SK-N-SH (cell line): ENCODE data around the gene EEF1G. TPM values are rescaled to one million over a fixed set of nuclear protein-coding genes. Genes with fewer than 3 reads are reported as not detected.
A peak's percentile ranks its signal among the peaks of the same experiment; 100 is the strongest.

ENCODE experiments used
- CTCF ChIA-PET: fragments of 300-600, 350-600 bp; formaldehyde crosslinking; extraction: SDS; loops from one replicate; lab custom pipeline; 2021; lab: Yijun Ruan, JAX
- POLR2A ChIA-PET: fragments of 350-600 bp; sonication (Branson Sonifier 250); formaldehyde crosslinking; extraction: SDS; loops from one replicate; lab custom pipeline; 2020; ENCODE audit warnings: antibody characterized with exemption, inconsistent platforms; lab: Yijun Ruan, JAX
- DNase-seq: peaks from one replicate; pipeline ENCODE4 v3.0.0; 2012
- H2AFZ ChIP-seq: fragments of 200-600 bp; sonication (generic); 2 replicates; pipeline ENCODE4 v1.8.1; 2016; ENCODE audit warnings: antibody characterized with exemption, mild to moderate bottlenecking, low read depth
- H3F3A ChIP-seq: fragments of 200-600 bp; sonication (generic); replicated peaks from 2 replicates; pipeline ENCODE3; 2016; ENCODE audit warnings: antibody characterized with exemption, mild to moderate bottlenecking; ENCODE audit not compliant: insufficient read depth
- H3K27ac ChIP-seq, 2 experiments: fragments of 200-500 bp in 1 of 2; fragments of 200-600 bp in 1 of 2; sonication (Bioruptor generic) in 1 of 2; sonication (generic), shearing (Covaris generic) in 1 of 2; 2 replicates each; pipeline versions ENCODE4 v1.5.1 to v1.6.1; 2014 to 2016; ENCODE audit warnings: low read depth in 2 of 2, inconsistent platforms in 1 of 2, low read length in 1 of 2, mild to moderate bottlenecking in 1 of 2, mixed read lengths in 1 of 2
- H3K27me3 ChIP-seq: fragments of 200-600 bp; sonication (generic), shearing (Covaris generic); 2 replicates; pipeline ENCODE4 v1.6.1; 2016; ENCODE audit warnings: mixed run types; ENCODE audit not compliant: insufficient read depth
- H3K36me3 ChIP-seq, 2 experiments: fragments of 200-500 bp in 1 of 2; fragments of 200-600 bp in 1 of 2; sonication (Bioruptor generic) in 1 of 2; sonication (generic) in 1 of 2; replicated peaks in 1 of 2; 2 replicates each; pipeline versions ENCODE3 to v1.5.1; 2014 to 2016; ENCODE audit warnings: low read length in 1 of 2, mild to moderate bottlenecking in 1 of 2; ENCODE audit not compliant: insufficient read depth in 2 of 2, control insufficient read depth in 1 of 2
- H3K4me1 ChIP-seq, 2 experiments: fragments of 200-500 bp in 1 of 2; fragments of 200-600 bp in 1 of 2; sonication (Bioruptor generic) in 1 of 2; sonication (generic), shearing (Covaris generic) in 1 of 2; 2 replicates each; pipeline versions ENCODE4 v1.5.1 to v1.6.1; 2014 to 2016; ENCODE audit warnings: low read depth in 1 of 2, low read length in 1 of 2, mixed run types in 1 of 2; ENCODE audit not compliant: insufficient read depth in 2 of 2, control insufficient read depth in 1 of 2
- H3K4me2 ChIP-seq: fragments of 200-600 bp; sonication (generic), shearing (Covaris generic); 2 replicates; pipeline ENCODE4 v1.6.1; 2017; ENCODE audit warnings: mixed run types
- H3K4me3 ChIP-seq, 2 experiments: fragments of 200-500 bp in 1 of 2; fragments of 200-600 bp in 1 of 2; sonication (Bioruptor generic) in 1 of 2; sonication (generic), shearing (Covaris generic) in 1 of 2; 2 replicates each; pipeline versions ENCODE4 v1.5.1 to v1.8.1; 2014 to 2016; ENCODE audit warnings: low read depth in 2 of 2, inconsistent platforms in 1 of 2, low read length in 1 of 2, mild to moderate bottlenecking in 1 of 2, mixed read lengths in 1 of 2, moderate library complexity in 1 of 2
- H3K79me2 ChIP-seq: fragments of 200-600 bp; sonication (generic); 2 replicates; pipeline ENCODE4 v1.8.1; 2017; ENCODE audit warnings: mild to moderate bottlenecking; ENCODE audit not compliant: insufficient read depth
- H3K9ac ChIP-seq: fragments of 200-600 bp; sonication (generic); 2 replicates; pipeline ENCODE4 v1.6.1; 2017; ENCODE audit warnings: mixed run types
- H3K9me2 ChIP-seq: fragments of 200-600 bp; sonication (generic); 2 replicates; pipeline ENCODE4 v1.6.1; 2017; ENCODE audit warnings: mixed run types
- H3K9me3 ChIP-seq: fragments of 200-600 bp; sonication (generic); 2 replicates; pipeline ENCODE4 v1.6.1; 2017; ENCODE audit warnings: mixed run types, mild to moderate bottlenecking, moderate library complexity
- H4K20me1 ChIP-seq: fragments of 200-600 bp; sonication (generic); 2 replicates; pipeline ENCODE4 v1.6.1; 2017; ENCODE audit warnings: mild to moderate bottlenecking, mixed run types; ENCODE audit not compliant: insufficient read depth
- CTCF ChIP-seq: fragments of 200-600 bp; sonication (generic); IDR thresholded peaks from 2 replicates; pipeline ENCODE4 v1.6.1; 2017; ENCODE audit warnings: antibody characterized with exemption, mild to moderate bottlenecking, moderate library complexity
- ELF1 ChIP-seq: IDR thresholded peaks from 2 replicates; pipeline ENCODE4 v1.4.0; 2012
- EP300 ChIP-seq, 2 experiments: IDR thresholded peaks; 2 replicates each; pipeline versions ENCODE4 v1.4.0 to v1.6.1; 2012; ENCODE audit warnings: borderline replicate concordance in 1 of 2, low read depth in 1 of 2, low read length in 1 of 2
- EZH2phosphoT487 ChIP-seq: fragments of 200-600 bp; sonication (generic); IDR thresholded peaks from 2 replicates; pipeline ENCODE4 v1.6.1; 2017; ENCODE audit warnings: low read depth, mixed run types, mild to moderate bottlenecking, antibody characterized with exemption, moderate library complexity, borderline replicate concordance
- FOXJ3 ChIP-seq: sonication (generic); formaldehyde crosslinking; IDR thresholded peaks from 2 replicates; pipeline ENCODE4 v1.5.1; 2020; ENCODE audit warnings: mild to moderate bottlenecking, missing genetic modification reagents
- FOXM1 ChIP-seq: IDR thresholded peaks from 2 replicates; pipeline ENCODE4 v1.4.0; 2012; ENCODE audit warnings: low read depth, mild to moderate bottlenecking
- GABPA ChIP-seq: IDR thresholded peaks from 2 replicates; pipeline ENCODE4 v1.4.0; 2012; ENCODE audit warnings: low read depth, mild to moderate bottlenecking
- MEF2A ChIP-seq: IDR thresholded peaks from 2 replicates; pipeline ENCODE4 v1.4.0; 2012; ENCODE audit warnings: low read depth, borderline replicate concordance
- NRF1 ChIP-seq: IDR thresholded peaks from 2 replicates; pipeline ENCODE4 v1.6.1; 2012; ENCODE audit warnings: low read depth, mild to moderate bottlenecking, low read length
- POLR2AphosphoS5 ChIP-seq: IDR thresholded peaks from 2 replicates; pipeline ENCODE4 v1.6.1; 2012; ENCODE audit warnings: low read depth, low read length
- RFX5 ChIP-seq: IDR thresholded peaks from 2 replicates; pipeline ENCODE4 v1.6.1; 2012; ENCODE audit warnings: mild to moderate bottlenecking, improper control_type of control experiment, low read length
- TCF12 ChIP-seq: IDR thresholded peaks from 2 replicates; pipeline ENCODE4 v1.4.0; 2012
- TEAD4 ChIP-seq: IDR thresholded peaks from 2 replicates; pipeline ENCODE4 v1.4.0; 2012; ENCODE audit warnings: mild to moderate bottlenecking, borderline replicate concordance; ENCODE audit not compliant: insufficient read depth
- ZBTB33 ChIP-seq: IDR thresholded peaks from 2 replicates; pipeline ENCODE4 v1.4.0; 2012; ENCODE audit warnings: low read depth, borderline replicate concordance
- WGBS: methylation state at CpG from one replicate; pipeline ENCODE4 v1.1.6; 2017; ENCODE audit warnings: low lambda C conversion rate; 5-methylcytosine and 5-hydroxymethylcytosine counted together
- polyA plus RNA-seq, 3 experiments: library from polyadenylated mRNA; depleted of rRNA; stranded (reverse); fragments of >200 nt; gene quantifications; 2 replicates each; pipeline ENCODE4 v1.2.3, GENCODE V29; 2012
- TF ChIP-seq, protein P1 (sequence below): IDR thresholded peaks from 2 replicates; pipeline ENCODE4 v1.6.1; 2012; ENCODE audit warnings: mild to moderate bottlenecking, low read depth, low read length, moderate library complexity

Gene EEF1G
- polyA plus RNA-seq, 1 of the 3 experiments (the other 2 are of a cell fraction): 1,853 TPM

DNA sequence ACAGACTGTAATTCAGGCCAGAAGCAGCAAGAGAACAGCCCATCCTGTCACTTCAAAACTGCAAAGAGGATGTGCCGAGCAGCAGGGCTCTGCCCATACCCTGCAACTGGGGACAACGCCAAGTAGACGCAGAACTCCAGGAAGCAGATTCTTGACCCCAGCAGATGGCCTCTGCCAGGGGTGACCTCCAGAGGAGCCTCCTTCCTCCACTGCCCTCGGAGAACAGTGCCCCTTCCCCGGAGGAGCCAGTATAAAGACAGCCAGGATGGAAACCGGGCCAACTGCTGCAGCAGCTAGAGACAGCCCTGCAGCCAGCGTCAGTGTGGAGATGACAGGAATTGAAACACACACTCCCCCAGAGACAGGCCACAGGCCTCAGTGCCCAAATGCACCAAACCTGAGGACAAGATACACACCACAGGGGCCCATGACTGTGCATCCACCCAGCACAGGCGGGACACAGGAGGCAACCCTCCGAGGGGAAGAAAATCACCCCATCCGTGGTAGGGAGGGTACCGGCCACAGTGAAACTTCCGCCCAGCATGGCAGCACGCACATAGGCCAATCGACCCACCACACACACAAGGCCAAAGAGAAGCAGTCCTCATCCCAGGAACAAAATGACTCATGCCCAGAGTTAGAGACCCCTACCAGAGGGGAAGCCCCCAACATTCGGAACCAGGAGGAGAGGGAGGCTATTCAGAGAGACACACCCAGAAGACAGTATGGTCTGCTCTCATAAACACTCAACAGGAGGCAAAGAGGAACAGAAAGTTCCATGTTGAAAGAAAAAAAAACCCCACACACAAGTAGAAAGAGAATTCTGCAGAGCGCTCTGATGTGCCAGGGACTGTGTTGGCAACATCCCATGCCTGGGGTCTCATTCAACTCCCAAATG is 32.6 kb downstream of the EEF1G start:
- H3K27ac ChIP-seq: peak overlapping the region; percentile 7 to 61; a peak in 3 of 4 replicates

More for the DNA sequence above, 32.6 kb downstream of the EEF1G start:
- 55% methylated on average over 12 of the region's 16 CpGs for WGBS
- CTCF ChIA-PET: interaction anchor here (0.6 to 10.9 kb wide), 8 partner anchors 20 to 226 kb away, joined by 3 to 195 read pairs (median 10); no protein-coding TSS in a partner anchor
- H3F3A ChIP-seq: peaks cover 24% of the 10 kb centered on the region
- H3K36me3 ChIP-seq: peaks cover 2 to 16% of the 10 kb centered on the region in 2 experiments
- H3K9me3 ChIP-seq: no peaks in the 10 kb centered on the region
- H3K4me2 ChIP-seq: peak overlapping the region; percentile 98
- no peak overlapping the region for H2AFZ ChIP-seq
- H3K27me3 ChIP-seq: no peaks in the 10 kb centered on the region
- H3K79me2 ChIP-seq: peaks cover 99% of the 10 kb centered on the region
- peak overlapping the region in 1 of 2 experiments; percentile 98; a peak in 2 of 4 replicates for H3K4me3 ChIP-seq
- H3K9ac ChIP-seq: peak overlapping the region; percentile 34; the same call in 1 of the 2 replicates
- H4K20me1 ChIP-seq: peaks cover 94% of the 10 kb centered on the region
- no peak for DNase-seq
- H3K4me1 ChIP-seq: peaks cover 47 to 58% of the 10 kb centered on the region in 2 experiments
- TF ChIP-seq EZH2phosphoT487: no peak
- no peak for TF ChIP-seq POLR2AphosphoS5
- TF ChIP-seq MEF2A: no peak
- no peak for TF ChIP-seq RFX5
- no peak for TF ChIP-seq GABPA
- TF ChIP-seq, protein P1, sequence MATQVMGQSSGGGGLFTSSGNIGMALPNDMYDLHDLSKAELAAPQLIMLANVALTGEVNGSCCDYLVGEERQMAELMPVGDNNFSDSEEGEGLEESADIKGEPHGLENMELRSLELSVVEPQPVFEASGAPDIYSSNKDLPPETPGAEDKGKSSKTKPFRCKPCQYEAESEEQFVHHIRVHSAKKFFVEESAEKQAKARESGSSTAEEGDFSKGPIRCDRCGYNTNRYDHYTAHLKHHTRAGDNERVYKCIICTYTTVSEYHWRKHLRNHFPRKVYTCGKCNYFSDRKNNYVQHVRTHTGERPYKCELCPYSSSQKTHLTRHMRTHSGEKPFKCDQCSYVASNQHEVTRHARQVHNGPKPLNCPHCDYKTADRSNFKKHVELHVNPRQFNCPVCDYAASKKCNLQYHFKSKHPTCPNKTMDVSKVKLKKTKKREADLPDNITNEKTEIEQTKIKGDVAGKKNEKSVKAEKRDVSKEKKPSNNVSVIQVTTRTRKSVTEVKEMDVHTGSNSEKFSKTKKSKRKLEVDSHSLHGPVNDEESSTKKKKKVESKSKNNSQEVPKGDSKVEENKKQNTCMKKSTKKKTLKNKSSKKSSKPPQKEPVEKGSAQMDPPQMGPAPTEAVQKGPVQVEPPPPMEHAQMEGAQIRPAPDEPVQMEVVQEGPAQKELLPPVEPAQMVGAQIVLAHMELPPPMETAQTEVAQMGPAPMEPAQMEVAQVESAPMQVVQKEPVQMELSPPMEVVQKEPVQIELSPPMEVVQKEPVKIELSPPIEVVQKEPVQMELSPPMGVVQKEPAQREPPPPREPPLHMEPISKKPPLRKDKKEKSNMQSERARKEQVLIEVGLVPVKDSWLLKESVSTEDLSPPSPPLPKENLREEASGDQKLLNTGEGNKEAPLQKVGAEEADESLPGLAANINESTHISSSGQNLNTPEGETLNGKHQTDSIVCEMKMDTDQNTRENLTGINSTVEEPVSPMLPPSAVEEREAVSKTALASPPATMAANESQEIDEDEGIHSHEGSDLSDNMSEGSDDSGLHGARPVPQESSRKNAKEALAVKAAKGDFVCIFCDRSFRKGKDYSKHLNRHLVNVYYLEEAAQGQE: no peak
- TF ChIP-seq TCF12: no peak
- TF ChIP-seq TEAD4: no peak
- TF ChIP-seq NRF1: no peak
- TF ChIP-seq ELF1: no peak
- no peak for TF ChIP-seq EP300 (IDR thresholded peaks at IDR 0.05; ENCODE audit: borderline replicate concordance in 1 of 2, low read depth in 1 of 2, low read length in 1 of 2)
- no peak for TF ChIP-seq FOXM1
- TF ChIP-seq CTCF: no peak
- no peak for TF ChIP-seq ZBTB33
- TF ChIP-seq FOXJ3 (CRISPR knock-in tag): no peak
- no peaks in the 10 kb centered on the region for H3K9me2 ChIP-seq
- POLR2A ChIA-PET: interaction anchor here (1.1 kb wide), 1 partner anchor 124 kb away, joined by 3 read pairs; the partner anchor contains the start of genes C11orf98 and CSKMT
